Stomach (tissue), 9 donors: ENCODE data around the gene MRPS24. TPM values are rescaled to one million over a fixed set of nuclear protein-coding genes. Genes with fewer than 3 reads are reported as not detected.

Experiments
- DNase-seq, 2 donors: peaks; one replicate each; pipeline versions ENCODE4 v3.0.0 to v3.0.0-alpha.2; 2013 to 2019
- H3K27ac ChIP-seq, 5 donors: fragments of 200-600 bp in 4 of 5; sonication (generic) in 4 of 5; one replicate each; pipeline ENCODE4 v1.5.1; 2013 to 2019; ENCODE audit warnings: mild to moderate bottlenecking in 1 of 5, moderate library complexity in 1 of 5
- H3K27me3 ChIP-seq, 3 donors: fragments of 200-600 bp; sonication (generic); one replicate each; pipeline ENCODE4 v1.5.1; 2017 to 2019; ENCODE audit warnings: mixed run types in 1 of 3
- H3K36me3 ChIP-seq, 4 donors: fragments of 200-600 bp; sonication (generic); 1 replicate in 3 of 4; 2 replicates in 1 of 4; pipeline ENCODE4 v1.5.1; 2016 to 2019
- H3K4me1 ChIP-seq, 4 donors: fragments of 200-600 bp; sonication (generic); one replicate each; pipeline ENCODE4 v1.5.1; 2016 to 2019
- H3K4me3 ChIP-seq, 4 donors: fragments of 200-600 bp; sonication (generic) in 3 of 4; one replicate each; pipeline ENCODE4 v1.5.1; 2016 to 2019; ENCODE audit warnings: mild to moderate bottlenecking in 1 of 4
- H3K9me3 ChIP-seq, 4 donors: fragments of 200-600 bp; sonication (generic); one replicate each; pipeline ENCODE4 v1.5.1; 2016 to 2019
- CTCF ChIP-seq, 7 experiments: fragments of 450-650 bp in 4 of 7; fragments of 200-600 bp in 3 of 7; sonication (generic) in 3 of 7; IDR thresholded peaks; one replicate each; pipeline ENCODE4 v1.5.1; 2016 to 2019; ENCODE audit warnings: antibody characterized with exemption in 7 of 7, control low read depth in 2 of 7, mild to moderate bottlenecking in 1 of 7
- EP300 ChIP-seq: sonication (generic); formaldehyde crosslinking; IDR thresholded peaks from one replicate; pipeline ENCODE4 v1.6.1; 2017; ENCODE audit warnings: antibody characterized with exemption
- POLR2A ChIP-seq, 4 donors: fragments of 450-650 bp; IDR thresholded peaks; one replicate each; pipeline ENCODE4 v1.6.1; 2016; ENCODE audit warnings: antibody characterized with exemption in 4 of 4, control low read depth in 2 of 4, mild to moderate bottlenecking in 1 of 4, moderate library complexity in 1 of 4
- POLR2AphosphoS5 ChIP-seq, 3 donors: sonication (generic); formaldehyde crosslinking; IDR thresholded peaks; one replicate each; pipeline ENCODE4 v1.6.1; 2016; ENCODE audit warnings: antibody characterized with exemption in 3 of 3
- WGBS, 5 donors: extraction: QIAGEN DNeasy Blood & Tissue Kit in 3 of 5; methylation state at CpG; one replicate each; pipeline versions ENCODE4 v1.1.5 to v1.1.7; 2013 to 2018; 5-methylcytosine and 5-hydroxymethylcytosine counted together
- intact Hi-C: fragments of 100-400 bp; cut with DNase I; formaldehyde crosslinking; loops from one replicate; pipeline ENCODE4 v1.15.1; 2023; ENCODE audit warnings: low total_unique reads
- polyA plus RNA-seq, 3 donors: library from polyadenylated mRNA; stranded (reverse); fragments of 200-250 nt; gene quantifications; one replicate each; pipeline ENCODE4 v1.2.3, GENCODE V29; 2013
- total RNA-seq, 5 donors: library from RNA; depleted of rRNA; stranded (reverse); fragments of >200 nt; gene quantifications; one replicate each; pipeline versions ENCODE4 v1.1.0 to v1.2.3, GENCODE V29; 2014 to 2016
- donor health status: healthy with polysubstance abuse.
- donor health status: Bipolar disorder and iron deficiency.
- donor health status: healthy.

MRPS24 gene
- total and polyA plus RNA-seq, 8 donors: 17.1 to 200 (median 167) TPM; not detected in 1

GRCh38 chr7:43865277-43865676 is 4.0 kb downstream of the MRPS24 start:
- 92 to 97% (median 96%) methylated on average over 3 of the region's 3 CpGs for WGBS, 5 donors
- H3K27ac ChIP-seq: no peak overlapping the region

GRCh38 chr7:43864126-43864525 is 5.2 kb downstream of the MRPS24 start:
- 92 to 96% (median 95%) methylated on average over 8 of the region's 8 CpGs for WGBS, 5 donors

More at GRCh38 chr7:43865277-43865676, 4.0 kb downstream of the MRPS24 start:
- no peak overlapping the region for H3K4me3 ChIP-seq
- no peak for TF ChIP-seq EP300
- no peak for TF ChIP-seq POLR2A (IDR thresholded peaks at IDR 0.05)
- TF ChIP-seq POLR2AphosphoS5 (IDR thresholded peaks at IDR 0.05): no peak
- TF ChIP-seq CTCF (IDR thresholded peaks at IDR 0.05): no peak
- H3K36me3 ChIP-seq: peaks cover 8 to 28% (median 25%) of the 10 kb centered on the region in 4 donors
- H3K27me3 ChIP-seq: no peaks in the 10 kb centered on the region
- H3K4me1 ChIP-seq: peaks cover 4 to 21% (median 17%) of the 10 kb centered on the region in 4 donors
- H3K9me3 ChIP-seq: no peaks in the 10 kb centered on the region
- intact Hi-C loops: no loop called here
- DNase-seq: no peak

GRCh38 chr7:43856996-43857395 is 12.3 kb downstream of the MRPS24 start:
- Histone ChIP-seq H3K4me1 (no peaks in the 10 kb centered on the region), H3K36me3 (no peaks in the 10 kb centered on the region), H3K9me3 (no peaks in the 10 kb centered on the region), H3K27ac (no peak overlapping the region), H3K27me3 (no peaks in the 10 kb centered on the region), H3K4me3 (no peak overlapping the region)
- DNase-seq: no peak
- 63 to 85% (median 79%) methylated on average over 1 of the region's 1 CpG for WGBS, 5 donors
- intact Hi-C loops: no loop called here
- no peak for TF ChIP-seq POLR2A (IDR thresholded peaks at IDR 0.05)
- TF ChIP-seq CTCF (IDR thresholded peaks at IDR 0.05): no peak
- no peak for TF ChIP-seq POLR2AphosphoS5 (IDR thresholded peaks at IDR 0.05)
- no peak for TF ChIP-seq EP300

More at GRCh38 chr7:43864126-43864525, 5.2 kb downstream of the MRPS24 start:
- intact Hi-C loops: no loop called here
- H3K27me3 ChIP-seq: no peaks in the 10 kb centered on the region
- H3K36me3 ChIP-seq: peaks cover 8 to 28% (median 25%) of the 10 kb centered on the region in 4 donors
- TF ChIP-seq POLR2AphosphoS5 (IDR thresholded peaks at IDR 0.05) (no peak), POLR2A (IDR thresholded peaks at IDR 0.05) (no peak), CTCF (IDR thresholded peaks at IDR 0.05) (no peak), EP300 (no peak)
- no peak overlapping the region for H3K27ac ChIP-seq
- DNase-seq: no peak
- no peaks in the 10 kb centered on the region for H3K9me3 ChIP-seq
- peaks cover 0 to 13% (median 11%) of the 10 kb centered on the region in 4 donors for H3K4me1 ChIP-seq
- no peak overlapping the region for H3K4me3 ChIP-seq

- Histone ChIP-seq H3K36me3 (no peaks in the 10 kb centered on the region), H3K4me3 (no peak overlapping the region), H3K27me3 (no peaks in the 10 kb centered on the region), H3K4me1 (no peaks in the 10 kb centered on the region), H3K9me3 (no peaks in the 10 kb centered on the region), H3K27ac (no peak overlapping the region)
- intact Hi-C loops: no loop called here
- DNase-seq: no peak
- WGBS, 5 donors: 91 to 97% (median 95%) methylated on average over 4 of the region's 4 CpGs
- no peak for TF ChIP-seq POLR2A (IDR thresholded peaks at IDR 0.05)
- no peak for TF ChIP-seq CTCF (IDR thresholded peaks at IDR 0.05)
- no peak for TF ChIP-seq EP300
- no peak for TF ChIP-seq POLR2AphosphoS5 (IDR thresholded peaks at IDR 0.05)
These were observed 13.0 kb downstream of the MRPS24 start for GRCh38 chr7:43856316-43856715.
